GM19467 (cell line): ENCODE data around the gene FOXO1.

Experiments
- ATAC-seq: cut with Tn5 transposase; IDR thresholded peaks from one replicate; pipeline ENCODE4 v1.9.1; 2021; ENCODE audit warnings: mild to moderate bottlenecking, moderate library complexity; ENCODE audit not compliant: unreplicated experiment

The FOXO1 gene

DNA sequence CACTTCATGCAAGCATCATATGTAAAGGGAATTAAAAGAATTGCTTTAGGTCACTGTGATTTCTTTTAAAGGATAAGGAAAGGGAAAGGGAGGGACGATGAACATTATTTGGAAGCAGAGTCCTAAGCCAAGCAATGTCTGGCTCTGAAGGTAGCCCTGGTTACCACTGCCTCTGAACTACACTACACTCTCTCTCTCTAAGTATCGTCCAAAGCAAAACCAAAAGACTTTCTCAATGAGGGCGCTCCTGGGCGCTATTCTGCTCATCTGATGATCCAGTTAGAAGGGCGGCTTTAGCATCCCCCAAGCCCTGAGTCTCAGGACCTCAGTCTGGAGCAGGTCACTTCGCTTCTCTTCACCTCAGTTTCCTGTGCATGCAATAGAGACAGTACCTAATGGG is 26.2 kb downstream of the FOXO1 start:
- no peak for ATAC-seq

- ATAC-seq: no peak
Measured at GRCh38 chr13:40639221-40639681, 27.2 kb downstream of the FOXO1 start.

DNA sequence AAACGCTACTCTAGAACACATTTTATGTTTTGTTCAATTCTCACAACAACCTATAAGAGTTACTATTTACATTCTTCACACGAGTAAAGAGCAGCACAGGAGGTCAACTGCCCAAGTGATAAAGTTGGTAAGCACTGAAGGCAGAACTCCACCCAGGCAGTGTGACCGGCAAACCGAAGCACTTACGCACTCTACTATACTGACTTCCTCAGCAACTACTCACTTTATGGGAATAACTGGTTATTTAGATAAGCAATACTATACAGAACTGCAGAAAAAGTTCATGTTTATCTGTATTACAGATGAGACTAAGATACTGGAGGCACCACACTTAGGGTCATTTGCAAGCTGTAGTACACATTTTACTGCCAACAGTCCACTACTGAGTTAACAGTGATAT is 28.8 kb downstream of the FOXO1 start:
- ATAC-seq: no peak

DNA sequence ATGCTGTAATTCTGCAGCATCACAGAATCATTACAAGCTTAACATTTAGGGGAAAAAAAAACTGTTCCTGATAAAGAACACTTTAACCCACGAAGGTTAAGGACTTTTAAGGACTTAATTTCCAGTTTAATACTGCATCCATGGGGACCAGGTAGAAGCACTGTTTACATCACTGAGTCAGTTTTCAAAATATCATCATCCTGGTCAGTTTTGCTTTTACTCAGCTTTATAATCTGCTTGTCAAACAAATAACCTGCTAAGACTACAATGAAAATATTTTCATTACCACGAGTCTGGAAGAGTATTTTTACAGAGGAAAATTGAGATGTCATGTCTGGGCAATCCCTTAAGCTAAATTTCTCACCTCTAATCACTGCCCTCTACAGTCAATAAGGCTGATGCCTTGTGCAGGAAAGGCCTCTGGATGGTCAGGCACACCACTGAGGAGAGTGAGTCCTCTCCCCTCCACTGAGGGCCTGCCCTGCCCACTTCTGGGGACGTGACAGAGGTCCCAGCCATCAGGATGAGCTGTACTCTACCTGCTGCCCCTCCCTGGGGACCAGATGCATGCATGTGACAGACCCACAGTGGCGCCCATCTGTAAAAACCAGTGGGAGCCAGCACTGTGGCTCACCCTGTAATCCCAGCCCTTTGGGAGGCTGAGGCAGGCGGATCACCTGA is 31.0 kb downstream of the FOXO1 start:
- ATAC-seq: no peak

DNA sequence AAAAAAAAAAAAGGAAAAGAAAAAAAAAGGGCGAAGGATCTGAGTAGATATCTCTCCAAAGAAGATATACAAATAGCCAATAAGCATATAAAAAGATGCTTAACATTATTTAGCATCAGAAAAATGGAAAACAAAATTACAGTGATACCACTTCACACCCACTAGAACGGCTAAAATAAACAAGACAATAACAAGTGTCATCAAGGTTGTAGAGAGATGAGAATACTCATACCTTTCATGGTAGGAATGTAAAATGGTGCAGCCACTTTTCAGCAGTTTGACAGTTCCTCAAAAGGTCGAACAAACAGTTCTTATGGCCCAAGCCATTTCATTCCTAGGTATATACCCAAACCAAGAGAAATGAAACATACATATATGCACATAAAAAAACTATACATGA is 33.5 kb downstream of the FOXO1 start:
- no peak for ATAC-seq

- ATAC-seq: peak; percentile 45
Measured at GRCh38 chr13:40631605-40632004, 34.8 kb downstream of the FOXO1 start.

DNA sequence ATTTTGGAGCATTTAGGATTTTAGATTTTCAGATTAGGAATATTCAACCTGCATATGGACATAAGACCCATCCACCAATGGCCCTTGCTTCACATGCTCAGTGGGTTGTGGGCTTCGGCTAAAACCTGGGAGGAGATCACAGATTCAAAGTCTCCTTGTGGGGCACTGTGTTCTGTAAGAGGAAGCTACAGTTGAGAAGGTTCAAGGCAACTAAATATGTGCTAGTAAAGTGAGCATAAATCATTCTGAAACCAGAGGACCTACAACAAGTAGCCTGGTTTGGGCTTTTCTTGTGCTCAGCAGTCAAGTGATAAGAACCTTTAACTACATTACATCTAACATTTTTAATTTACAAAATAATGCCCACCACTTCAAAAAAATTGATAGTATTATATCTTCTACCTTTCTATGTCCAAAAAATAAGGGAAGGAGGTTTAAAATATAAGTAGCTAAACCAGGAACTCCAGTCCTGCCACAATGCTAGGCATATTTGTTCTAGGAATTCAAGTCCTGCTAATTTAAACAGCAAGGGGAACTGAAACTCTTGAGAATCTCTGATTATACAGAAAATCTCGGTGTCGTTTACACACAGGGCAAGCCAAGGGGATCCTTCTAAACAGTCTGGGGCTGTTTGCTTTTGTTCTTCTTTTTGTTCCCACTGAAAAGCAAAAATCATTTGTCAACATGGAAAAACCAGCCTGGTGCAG is 36.6 kb downstream of the FOXO1 start:
- ATAC-seq: peak; percentile 70

GRCh38 chr13:40626977-40627376 is 39.5 kb downstream of the FOXO1 start:
- no peak for ATAC-seq

GRCh38 chr13:40626561-40626960 is 39.9 kb downstream of the FOXO1 start:
- ATAC-seq: no peak

- no peak for ATAC-seq
Measured at GRCh38 chr13:40624986-40625385, 41.5 kb downstream of the FOXO1 start.

GRCh38 chr13:40624383-40624782 is 42.1 kb downstream of the FOXO1 start:
- no peak for ATAC-seq

GRCh38 chr13:40622761-40623160 is 43.7 kb downstream of the FOXO1 start:
- ATAC-seq: no peak

DNA sequence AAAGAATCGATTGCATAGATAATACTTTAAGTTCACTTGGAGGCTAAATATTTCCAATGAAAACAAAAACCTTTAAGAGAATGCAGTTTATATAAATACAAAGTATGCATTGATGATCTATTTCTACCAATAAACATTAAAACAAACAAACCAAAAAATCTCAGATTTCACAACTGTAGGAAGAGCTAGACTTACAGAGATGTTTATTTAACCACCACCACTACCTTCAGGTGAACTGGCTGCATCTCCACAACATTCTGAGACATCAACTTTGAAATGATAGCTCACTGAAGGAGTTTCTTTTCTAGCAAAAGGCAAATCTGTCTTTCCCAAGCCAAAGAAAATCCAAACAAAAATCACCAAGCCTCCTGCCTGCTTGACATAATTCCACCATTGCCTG is 44.2 kb downstream of the FOXO1 start:
- ATAC-seq: no peak

- no peak for ATAC-seq
Measured at GRCh38 chr13:40619479-40619814, 47.0 kb downstream of the FOXO1 start.

- ATAC-seq: no peak
Measured at GRCh38 chr13:40618581-40619478, 47.6 kb downstream of the FOXO1 start.

DNA sequence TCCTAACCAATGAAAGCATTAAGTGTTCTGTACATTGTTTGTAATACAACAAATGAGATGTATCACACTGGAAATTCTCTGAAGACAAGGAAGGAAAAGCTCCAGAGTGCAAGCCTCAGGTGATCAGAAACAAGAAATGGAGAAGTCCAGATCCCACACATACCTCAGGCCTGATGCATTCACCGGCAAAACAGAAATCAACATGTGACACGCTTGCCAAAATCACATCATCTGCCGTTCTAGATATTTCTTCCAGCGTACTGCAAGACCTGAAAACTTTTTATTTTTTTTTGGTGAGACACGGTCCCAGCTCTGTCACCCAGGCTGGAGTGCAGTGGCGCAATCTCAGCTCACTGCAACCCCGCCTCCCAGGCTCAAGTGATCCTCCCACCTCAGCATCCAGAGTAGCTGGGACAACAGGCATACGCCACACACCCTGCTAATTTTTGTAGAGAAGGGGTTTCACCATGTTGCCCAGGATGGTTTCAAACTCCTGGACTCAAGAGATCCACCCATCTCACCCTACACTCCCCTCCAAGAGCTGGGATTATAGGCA is 48.6 kb downstream of the FOXO1 start:
- ATAC-seq: no peak

DNA sequence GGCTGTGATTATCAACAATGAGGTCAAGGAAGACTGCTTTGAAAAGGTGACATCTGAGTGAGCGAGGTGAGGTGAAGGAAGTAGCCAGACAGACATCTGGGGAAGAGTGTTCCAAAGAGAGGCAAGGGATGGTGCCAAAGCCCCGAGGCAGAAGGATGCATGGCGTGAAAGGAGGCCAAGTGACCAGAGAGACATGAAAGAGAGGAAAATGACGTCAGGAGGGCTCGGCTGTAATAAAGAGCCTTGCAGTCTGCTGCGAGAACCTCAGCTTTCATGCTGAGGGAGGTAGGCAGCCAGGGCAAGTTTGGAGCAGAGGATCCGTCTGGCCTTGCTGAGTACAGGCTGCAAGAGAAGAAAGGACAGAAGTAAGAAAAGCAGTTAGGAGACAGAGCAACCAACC is 50.8 kb downstream of the FOXO1 start:
- ATAC-seq: no peak

DNA sequence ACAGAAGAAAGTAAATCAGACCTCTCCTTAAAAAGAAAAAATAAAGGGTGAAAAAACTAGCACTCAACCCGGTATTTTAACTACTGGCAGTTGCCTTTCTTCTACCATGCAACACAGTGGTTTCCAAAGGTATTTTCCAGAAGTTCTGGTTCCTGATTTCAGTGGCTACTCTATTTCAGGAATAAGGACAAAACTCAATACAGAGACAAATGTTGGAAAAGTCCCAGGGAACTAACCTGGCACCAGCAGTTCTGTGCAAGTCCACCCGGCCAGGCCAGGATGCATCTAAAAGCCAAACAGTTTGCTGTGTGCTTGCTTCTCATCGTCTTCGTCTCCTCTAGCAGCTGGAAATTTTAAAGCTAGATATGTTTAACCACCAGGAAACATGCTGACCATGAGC is 52.5 kb downstream of the FOXO1 start:
- no peak for ATAC-seq

- ATAC-seq: peak; percentile 79
Measured at GRCh38 chr13:40613192-40613818, 53.1 kb downstream of the FOXO1 start.

- no peak for ATAC-seq
Measured at GRCh38 chr13:40612041-40612440, 54.4 kb downstream of the FOXO1 start.

DNA sequence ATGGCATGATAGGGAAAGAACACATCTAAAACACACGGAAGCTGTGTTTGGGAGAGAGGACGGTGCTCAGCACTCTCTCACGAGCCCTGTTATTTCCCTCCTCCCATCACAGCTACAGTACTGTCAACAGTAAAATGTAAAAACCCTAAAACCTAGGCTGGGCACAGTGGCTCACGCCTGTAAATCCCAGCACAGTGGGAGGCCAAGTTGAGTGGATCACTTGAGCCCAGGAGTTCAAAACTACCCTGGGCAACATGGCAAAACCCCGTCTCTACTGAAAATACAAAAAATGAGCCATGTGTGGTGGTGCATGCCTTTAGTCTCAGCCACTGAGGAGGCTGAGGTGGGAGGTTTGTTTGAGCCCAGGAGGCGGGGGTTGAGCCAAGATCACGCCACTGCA is 54.8 kb downstream of the FOXO1 start:
- no peak for ATAC-seq
